Ovary (tissue), 3 donors: ENCODE data around the gene NAAA.

ENCODE experiments used
- EP300 ChIP-seq: sonication (generic); formaldehyde crosslinking; IDR thresholded peaks from one replicate; pipeline ENCODE4 v1.6.1; 2017; ENCODE audit warnings: antibody characterized with exemption
- POLR2A ChIP-seq: fragments of 450-650 bp; IDR thresholded peaks from one replicate; pipeline ENCODE4 v1.6.1; 2017; ENCODE audit warnings: antibody characterized with exemption, mild to moderate bottlenecking, moderate library complexity
- TF ChIP-seq, protein P1 (sequence below), 3 donors: fragments of 450-650 bp in 2 of 3; fragments of 200-600 bp in 1 of 3; IDR thresholded peaks; one replicate each; pipeline versions ENCODE4 v1.5.1 to v1.8.0; 2016 to 2022; ENCODE audit warnings: antibody characterized with exemption in 3 of 3, mild to moderate bottlenecking in 1 of 3
- donor health status: DM: no; HTN: no; CAD: no.

- TF ChIP-seq, protein P1, sequence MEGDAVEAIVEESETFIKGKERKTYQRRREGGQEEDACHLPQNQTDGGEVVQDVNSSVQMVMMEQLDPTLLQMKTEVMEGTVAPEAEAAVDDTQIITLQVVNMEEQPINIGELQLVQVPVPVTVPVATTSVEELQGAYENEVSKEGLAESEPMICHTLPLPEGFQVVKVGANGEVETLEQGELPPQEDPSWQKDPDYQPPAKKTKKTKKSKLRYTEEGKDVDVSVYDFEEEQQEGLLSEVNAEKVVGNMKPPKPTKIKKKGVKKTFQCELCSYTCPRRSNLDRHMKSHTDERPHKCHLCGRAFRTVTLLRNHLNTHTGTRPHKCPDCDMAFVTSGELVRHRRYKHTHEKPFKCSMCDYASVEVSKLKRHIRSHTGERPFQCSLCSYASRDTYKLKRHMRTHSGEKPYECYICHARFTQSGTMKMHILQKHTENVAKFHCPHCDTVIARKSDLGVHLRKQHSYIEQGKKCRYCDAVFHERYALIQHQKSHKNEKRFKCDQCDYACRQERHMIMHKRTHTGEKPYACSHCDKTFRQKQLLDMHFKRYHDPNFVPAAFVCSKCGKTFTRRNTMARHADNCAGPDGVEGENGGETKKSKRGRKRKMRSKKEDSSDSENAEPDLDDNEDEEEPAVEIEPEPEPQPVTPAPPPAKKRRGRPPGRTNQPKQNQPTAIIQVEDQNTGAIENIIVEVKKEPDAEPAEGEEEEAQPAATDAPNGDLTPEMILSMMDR (IDR thresholded peaks at IDR 0.05), result no peak
- TF ChIP-seq POLR2A (no peak), EP300 (no peak)
These were observed 60.5 kb downstream of the NAAA start for GRCh38 chr4:75880278-75880677.
